ENCODE data around the gene KCNAB1. TPM values are rescaled to one million over a fixed set of nuclear protein-coding genes. Genes with fewer than 3 reads are reported as not detected.

The KCNAB1 gene
- total RNA-seq, 1 experiment from 2014 or later = not detected

DNA sequence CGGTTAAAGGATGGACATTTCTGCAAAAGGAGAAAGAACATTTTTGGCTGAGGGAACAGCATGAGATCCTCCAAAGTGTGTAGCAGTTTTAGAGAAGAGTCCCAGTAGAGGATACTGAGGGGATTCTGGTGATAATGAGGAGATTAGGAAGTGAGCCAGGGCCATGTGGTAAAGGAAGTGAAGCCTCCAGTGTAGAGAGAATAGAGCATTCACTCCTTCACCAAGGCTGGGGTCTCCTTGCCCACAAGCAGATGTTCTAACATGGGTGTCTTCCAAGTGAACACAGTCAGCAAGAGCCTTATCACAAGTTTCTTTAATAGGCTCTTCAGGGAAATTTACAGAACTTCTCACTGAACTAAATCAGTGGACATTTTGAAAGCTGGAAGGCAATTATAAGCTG, 260.9 kb downstream of the KCNAB1 start (continued):
- TF ChIP-seq, protein P1, sequence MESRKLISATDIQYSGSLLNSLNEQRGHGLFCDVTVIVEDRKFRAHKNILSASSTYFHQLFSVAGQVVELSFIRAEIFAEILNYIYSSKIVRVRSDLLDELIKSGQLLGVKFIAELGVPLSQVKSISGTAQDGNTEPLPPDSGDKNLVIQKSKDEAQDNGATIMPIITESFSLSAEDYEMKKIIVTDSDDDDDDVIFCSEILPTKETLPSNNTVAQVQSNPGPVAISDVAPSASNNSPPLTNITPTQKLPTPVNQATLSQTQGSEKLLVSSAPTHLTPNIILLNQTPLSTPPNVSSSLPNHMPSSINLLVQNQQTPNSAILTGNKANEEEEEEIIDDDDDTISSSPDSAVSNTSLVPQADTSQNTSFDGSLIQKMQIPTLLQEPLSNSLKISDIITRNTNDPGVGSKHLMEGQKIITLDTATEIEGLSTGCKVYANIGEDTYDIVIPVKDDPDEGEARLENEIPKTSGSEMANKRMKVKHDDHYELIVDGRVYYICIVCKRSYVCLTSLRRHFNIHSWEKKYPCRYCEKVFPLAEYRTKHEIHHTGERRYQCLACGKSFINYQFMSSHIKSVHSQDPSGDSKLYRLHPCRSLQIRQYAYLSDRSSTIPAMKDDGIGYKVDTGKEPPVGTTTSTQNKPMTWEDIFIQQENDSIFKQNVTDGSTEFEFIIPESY (IDR thresholded peaks at IDR 0.05; ENCODE audit: extremely low read depth, insufficient replicate concordance, low read length) = no peak
- no peak for TF ChIP-seq ZFX (IDR thresholded peaks at IDR 0.05)
- no peak for TF ChIP-seq EZH2phosphoT487 (IDR thresholded peaks at IDR 0.05; ENCODE audit: borderline replicate concordance)
- TF ChIP-seq SRF (IDR thresholded peaks at IDR 0.05; ENCODE audit: low read depth) = no peak
- TF ChIP-seq, protein P2, sequence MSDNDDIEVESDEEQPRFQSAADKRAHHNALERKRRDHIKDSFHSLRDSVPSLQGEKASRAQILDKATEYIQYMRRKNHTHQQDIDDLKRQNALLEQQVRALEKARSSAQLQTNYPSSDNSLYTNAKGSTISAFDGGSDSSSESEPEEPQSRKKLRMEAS (IDR thresholded peaks at IDR 0.05) = no peak

DNA sequence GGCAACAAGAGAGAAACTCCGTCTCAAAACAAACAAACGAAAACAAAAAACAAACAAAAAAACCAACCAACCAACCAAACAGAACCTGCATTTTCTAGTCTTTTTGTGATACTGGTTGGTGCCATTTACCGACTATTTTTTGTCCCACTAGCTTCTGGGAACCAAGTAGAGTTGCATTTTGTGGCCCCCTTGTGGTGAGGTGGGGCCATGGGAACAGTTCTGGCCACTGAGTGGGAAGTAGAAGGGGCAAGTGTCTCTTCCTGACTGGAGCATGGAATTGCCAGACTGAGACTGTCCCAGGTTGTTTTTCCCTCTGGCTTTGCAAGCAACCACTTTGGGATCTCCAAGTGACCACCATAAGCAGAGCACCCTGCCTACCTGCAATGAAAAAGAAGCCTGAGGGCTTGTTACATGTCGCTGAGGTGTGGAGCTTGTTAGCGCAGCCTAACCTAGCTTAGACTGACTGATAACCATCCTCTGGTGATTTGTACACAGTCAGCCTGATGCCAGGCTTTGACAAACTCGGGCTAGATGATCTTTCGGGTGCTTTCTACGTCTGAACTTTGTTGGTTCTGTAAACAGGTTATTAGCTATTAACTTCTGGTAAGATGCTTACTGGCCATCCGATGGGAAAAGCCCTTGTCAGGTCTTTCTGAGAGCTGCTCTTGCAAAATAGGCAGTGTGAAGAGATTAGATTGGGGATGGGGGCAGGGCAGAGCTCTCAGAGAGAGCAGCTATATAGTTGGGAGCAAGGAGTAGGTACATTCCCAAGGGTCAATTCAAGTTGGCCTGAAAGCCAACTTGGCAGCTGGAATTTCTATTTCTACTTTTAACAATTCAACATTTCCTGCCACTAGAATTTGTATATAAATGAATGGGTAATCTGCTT, 262.3 kb downstream of the KCNAB1 start:
- H3K27me3 ChIP-seq (ENCODE audit: insufficient read depth, low read length) = 0 out of 2 replicates have a peak, but pooled peaks cover 2% of the 10 kb centered on the region

More for the DNA sequence above, 262.3 kb downstream of the KCNAB1 start:
- ChIA-PET POLR2A (interaction anchor here (1.0 kb wide), 1 partner anchor 208 kb away, joined by 3 read pairs; no protein-coding TSS in a partner anchor), CTCF (interaction anchor here (0.8 to 3.1 kb wide), 13 partner anchors 9 to 372 kb away, joined by 3 to 37 read pairs (median 6); no protein-coding TSS in a partner anchor), RAD21 (ENCODE audit: low non-redundant PET in 1 of 2, low total read pairs in 2 of 2, uncharacterized antibody in 2 of 2, unreplicated experiment in 2 of 2) (interaction anchor here (1.1 to 1.8 kb wide), 6 partner anchors 48 to 232 kb away, joined by 4 to 16 read pairs (median 8); no protein-coding TSS in a partner anchor)
- Histone ChIP-seq H3K9ac (ENCODE audit: low read length) (no peak overlapping the region), H4K20me1 (ENCODE audit: insufficient read depth) (no peaks in the 10 kb centered on the region), H3K27ac (ENCODE audit: low read depth, low read length) (no peak overlapping the region), H3K4me1 (ENCODE audit: control insufficient read depth in 1 of 2, insufficient read depth in 2 of 2, low read length in 2 of 2) (no peaks in the 10 kb centered on the region), H3K9me2 (ENCODE audit: insufficient read depth) (no peaks in the 10 kb centered on the region), H2AFZ (ENCODE audit: low read depth, low read length, poor library complexity, severe bottlenecking) (no peak overlapping the region), H3K4me3 (replicated peaks in 1 of 2; ENCODE audit: low read depth in 1 of 2, low read length in 2 of 2) (no peak overlapping the region), H3K9me3 (ENCODE audit: control insufficient read depth in 1 of 2, insufficient read depth in 1 of 2, low read depth in 1 of 2, low read length in 2 of 2) (no peaks in the 10 kb centered on the region), H3K4me2 (ENCODE audit: low read length) (no peak overlapping the region), H3K36me3 (ENCODE audit: control insufficient read depth in 1 of 2, insufficient read depth in 2 of 2, low read length in 2 of 2) (no peaks in the 10 kb centered on the region), H3K79me2 (ENCODE audit: insufficient read depth, low read length) (no peaks in the 10 kb centered on the region)
- intact Hi-C loops (cut with micrococcal nuclease) = loop anchor here (1.0 to 2.0 kb wide), 3 partner anchors 208 to 754 kb away; no protein-coding TSS in a partner anchor
- ATAC-seq (peak; percentile 94), DNase-seq (ENCODE audit: low read depth, low spot score) (peak; percentile 23)
- no peak for TF ChIP-seq EGR1 (IDR thresholded peaks at IDR 0.05; ENCODE audit: low read depth)
- no peak for TF ChIP-seq SIN3A (IDR thresholded peaks at IDR 0.05; ENCODE audit: low read depth)
- peak; percentile 62 to 87 (median 81); a peak in 5 of 6 replicates for TF ChIP-seq CTCF (IDR thresholded peaks at IDR 0.05 in 2 of 3, conservative IDR thresholded peaks at IDR 0.05 in 1 of 3; ENCODE audit: borderline replicate concordance in 1 of 3, insufficient read depth in 1 of 3, low read depth in 2 of 3, low read length in 2 of 3)
- peak; percentile 81 for TF ChIP-seq RAD21 (IDR thresholded peaks at IDR 0.05; ENCODE audit: low read depth)
- BruUV-seq (replicated peaks) = no TSS peak

Measured in HCT116 (cell line).